ENCODE measurements around the gene NES.
A peak's percentile ranks its signal among the peaks of the same experiment; 100 is the strongest.

The NES gene

GRCh38 chr1:156708218-156708661 lies 31.0 kb upstream of the NES start:
- DNase-seq (ENCODE audit: low spot score), result no peak
- ChIA-PET CTCF (interaction anchor here (0.5 to 17.0 kb wide), 6 partner anchors 14 to 50 kb away, joined by 3 to 225 read pairs (median 5); partner anchors contain the start of genes ISG20L2 and METTL25B), POLR2A (ENCODE audit: low non-redundant PET) (no interaction called here)
- H3K27ac ChIP-seq, result peak overlapping the region; percentile 95
- TF ChIP-seq CTCF (conservative IDR thresholded peaks at IDR 0.05; ENCODE audit: low read depth), result no peak

GRCh38 chr1:156707417-156708217 lies 30.4 kb upstream of the NES start:
- POLR2A ChIA-PET (ENCODE audit: low non-redundant PET), result interaction anchor here (0.7 kb wide), 1 partner anchor 46 kb away, joined by 7 read pairs; no protein-coding TSS in a partner anchor
- DNase-seq (ENCODE audit: low spot score), result no peak

GRCh38 chr1:156706657-156707416 lies 29.6 kb upstream of the NES start:
- no peak for TF ChIP-seq CTCF (conservative IDR thresholded peaks at IDR 0.05; ENCODE audit: low read depth)
- CTCF ChIA-PET, result interaction anchor here (0.9 to 17.0 kb wide), 7 partner anchors 8 to 105 kb away, joined by 3 to 225 read pairs (median 6); partner anchors contain the start of genes ISG20L2 and METTL25B
- DNase-seq (ENCODE audit: low spot score), result no peak
- POLR2A ChIA-PET (ENCODE audit: low non-redundant PET), result interaction anchor here (0.7 kb wide), 1 partner anchor 45 kb away, joined by 7 read pairs; no protein-coding TSS in a partner anchor
- peak overlapping the region; percentile 95 for H3K27ac ChIP-seq

More at GRCh38 chr1:156707417-156708217, 30.4 kb upstream of the NES start:
- CTCF ChIA-PET, result interaction anchor here (0.5 to 17.0 kb wide), 4 partner anchors 15 to 104 kb away, joined by 3 to 225 read pairs (median 17); partner anchors contain the start of genes ISG20L2 and METTL25B
- no peak for TF ChIP-seq CTCF (conservative IDR thresholded peaks at IDR 0.05; ENCODE audit: low read depth)
- H3K27ac ChIP-seq, result peak overlapping the region; percentile 95

GRCh38 chr1:156705918-156706656 lies 28.9 kb upstream of the NES start:
- ChIA-PET CTCF (interaction anchor here (0.6 to 17.0 kb wide), 13 partner anchors 9 to 1203 kb away, joined by 3 to 225 read pairs (median 3); partner anchors contain the start of genes ISG20L2 and METTL25B), POLR2A (ENCODE audit: low non-redundant PET) (interaction anchor here (1.5 kb wide), 1 partner anchor 14 kb away, joined by 5 read pairs; no protein-coding TSS in a partner anchor)
- H3K27ac ChIP-seq, result peak overlapping the region; percentile 95
- peak; percentile 87 for TF ChIP-seq CTCF (conservative IDR thresholded peaks at IDR 0.05; ENCODE audit: low read depth)
- no peak for DNase-seq (ENCODE audit: low spot score)

DNA sequence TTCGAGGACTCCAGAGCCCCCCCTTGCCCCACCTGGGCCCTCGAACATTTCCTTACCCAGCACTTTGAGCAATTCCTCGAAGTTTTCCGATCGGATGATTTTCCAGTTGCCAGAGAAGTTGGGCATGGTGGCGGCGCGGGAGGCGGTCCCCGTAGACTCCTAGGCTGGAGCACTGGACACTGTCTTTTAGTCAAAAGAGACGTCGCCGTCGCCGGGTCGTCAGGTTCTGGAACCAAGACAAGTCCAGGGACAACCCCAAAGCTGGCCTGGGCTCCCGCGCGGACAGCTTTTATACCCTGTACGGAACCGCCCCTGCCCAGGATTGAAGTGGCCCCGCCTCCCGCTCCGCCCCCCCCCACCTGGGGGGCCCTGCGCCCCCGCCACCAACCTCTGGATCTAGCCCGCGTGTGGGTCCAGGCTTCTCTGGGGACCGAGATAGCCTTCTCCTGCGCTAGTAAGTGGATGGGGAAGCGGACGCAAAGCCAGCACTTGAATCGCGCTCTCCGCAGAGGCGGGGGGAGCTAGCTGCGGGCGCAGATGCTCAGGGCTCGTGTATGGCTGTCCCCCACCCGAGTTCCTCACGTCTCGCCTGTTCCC lies 28.2 kb upstream of the NES start, which contains the start of gene CRABP2:
TSS of gene CRABP2 (minus strand) at position 263 of the 597 bp plus-strand sequence. CDS start at position 126, 137 bp downstream.
- no peak for DNase-seq (ENCODE audit: low spot score)
- ChIA-PET POLR2A (ENCODE audit: low non-redundant PET) (interaction anchor here (1.5 kb wide), 1 partner anchor 14 kb away, joined by 5 read pairs; no protein-coding TSS in a partner anchor), CTCF (interaction anchor here (0.6 to 17.0 kb wide), 13 partner anchors 10 to 1203 kb away, joined by 3 to 225 read pairs (median 3); partner anchors contain the start of genes ISG20L2 and METTL25B)
- no peak for TF ChIP-seq CTCF (conservative IDR thresholded peaks at IDR 0.05; ENCODE audit: low read depth)
- peak within 1 kb of the TSS; percentile 95 for H3K27ac ChIP-seq

Measured in RWPE1 (cell line).